AG09319 (cell line): ENCODE measurements around the gene HBP1.

ENCODE experiments used
- DNase-seq: peaks from one replicate; pipeline ENCODE4 v3.0.0-alpha.2; 2010; ENCODE audit warnings: low read depth; ENCODE audit errors: extremely low read depth
- CTCF ChIP-seq: IDR thresholded peaks from 2 replicates; pipeline ENCODE4 v1.5.1; 2011; ENCODE audit warnings: low read depth, mild to moderate bottlenecking, inconsistent platforms, low read length, moderate library complexity

The HBP1 gene

GRCh38 chr7:107207459-107207858 is 38.7 kb downstream of the HBP1 start:
- TF ChIP-seq CTCF: no peak

GRCh38 chr7:107208024-107208521 is 39.3 kb downstream of the HBP1 start:
- DNase-seq: no peak
- no peak for TF ChIP-seq CTCF

More at GRCh38 chr7:107207459-107207858, 38.7 kb downstream of the HBP1 start:
- no peak for DNase-seq

DNA sequence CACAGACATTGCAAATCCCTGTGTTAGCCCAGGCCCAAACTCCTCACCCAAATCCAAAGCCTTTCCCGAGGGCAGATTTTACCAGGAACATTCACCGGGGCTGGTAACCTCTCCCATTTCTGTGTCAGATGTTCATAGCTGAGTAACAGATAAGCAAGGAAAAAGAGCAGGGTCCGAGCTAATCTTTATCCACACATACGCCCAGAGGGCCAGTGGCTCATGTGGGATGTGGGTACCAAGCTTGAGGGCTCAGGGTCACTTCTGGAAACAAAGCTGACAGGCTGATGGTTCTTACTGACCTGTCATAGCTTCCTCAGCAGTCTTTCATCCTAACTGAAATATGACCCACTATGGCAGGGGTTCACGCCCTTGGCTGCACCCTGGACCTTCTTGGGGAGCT is 39.8 kb downstream of the HBP1 start:
- no peak for TF ChIP-seq CTCF

DNA sequence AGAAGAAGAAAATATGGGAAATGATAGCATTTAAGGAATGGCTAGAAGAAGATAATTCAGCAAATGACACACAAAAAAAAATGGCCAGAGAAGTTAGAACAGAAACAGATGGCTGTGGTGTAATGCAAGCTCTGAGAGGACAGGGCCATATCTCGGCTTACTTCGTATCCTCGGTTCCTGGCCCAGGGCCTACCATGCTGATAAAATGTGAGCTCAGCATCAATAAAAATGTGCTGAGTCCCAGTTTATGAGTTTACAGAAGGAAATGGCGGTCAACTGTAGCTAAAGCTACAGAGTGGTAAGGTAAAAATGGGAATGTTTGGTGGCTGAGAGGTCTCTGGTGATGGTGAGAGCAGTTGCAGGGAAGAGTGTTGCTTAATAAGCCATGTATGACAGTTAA is 40.8 kb downstream of the HBP1 start:
- TF ChIP-seq CTCF: no peak
- no peak for DNase-seq

More for the DNA sequence above, 39.8 kb downstream of the HBP1 start:
- DNase-seq: no peak

GRCh38 chr7:107210400-107210799 is 41.6 kb downstream of the HBP1 start:
- no peak for TF ChIP-seq CTCF
- no peak for DNase-seq

DNA sequence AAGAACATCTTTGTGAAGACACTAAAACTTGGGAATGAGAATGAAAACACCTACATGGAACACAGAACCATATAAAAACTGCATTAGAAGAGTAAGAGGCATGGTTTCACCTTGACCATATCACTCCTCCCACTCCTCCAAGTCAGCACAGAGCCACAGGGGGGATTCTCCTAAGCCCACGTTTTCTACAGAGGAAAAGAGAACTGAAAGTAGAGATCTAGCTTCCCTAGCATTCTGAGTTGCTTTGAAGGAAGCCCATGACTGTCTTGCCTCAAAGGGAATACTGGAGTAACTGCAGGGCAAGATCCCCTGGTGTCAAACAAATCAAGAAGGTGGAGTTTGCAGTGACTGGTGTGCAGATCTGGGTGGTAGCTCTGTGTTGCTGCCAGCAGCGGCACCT is 43.9 kb downstream of the HBP1 start:
- no peak for DNase-seq
- TF ChIP-seq CTCF: no peak

DNA sequence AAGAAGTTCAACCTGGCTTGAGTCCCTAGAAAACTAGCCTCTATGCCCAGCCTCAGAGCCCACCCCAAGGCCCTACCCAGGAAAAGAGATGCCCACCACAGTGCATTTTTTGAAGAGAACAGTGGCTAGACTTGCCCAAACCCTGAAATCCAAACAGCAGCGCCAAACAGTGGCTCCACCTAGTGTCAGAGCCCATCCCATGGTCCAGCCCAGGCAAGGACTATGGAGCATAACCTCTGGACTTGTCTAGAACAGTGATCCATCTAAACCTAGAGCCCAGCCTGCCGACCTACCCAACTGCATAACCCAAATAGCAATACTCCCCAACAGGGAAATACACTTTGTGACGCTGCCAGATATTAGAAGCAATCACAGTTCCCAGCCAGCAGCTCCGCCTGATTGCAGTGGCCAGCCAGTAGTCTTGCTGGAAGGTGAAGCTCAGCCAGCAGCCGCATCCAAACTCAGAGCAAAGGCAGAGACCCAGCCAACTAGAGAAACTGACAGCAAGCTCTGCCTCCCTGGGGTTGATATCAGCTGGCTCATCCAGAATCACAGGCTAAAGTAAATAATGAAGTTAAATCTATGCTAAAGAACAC is 44.5 kb downstream of the HBP1 start:
- DNase-seq: no peak

More for the DNA sequence above, 44.5 kb downstream of the HBP1 start:
- no peak for TF ChIP-seq CTCF
